CD14-positive monocyte (primary cell): Measurements from ENCODE around the gene RIBC2. TPM values are rescaled to one million over a fixed set of nuclear protein-coding genes. Genes with fewer than 3 reads are reported as not detected.

Source experiments
- DNase-seq, 3 donors: peaks; one replicate each; pipeline ENCODE4 v3.0.0-alpha.2; 2011 to 2022
- H2AFZ ChIP-seq: 2 replicates; pipeline ENCODE4 v1.6.0; 2012; ENCODE audit warnings: mild to moderate bottlenecking, low read depth, low read length, inconsistent platforms; ENCODE audit not compliant: insufficient read depth, poor library complexity, severe bottlenecking
- H3K27ac ChIP-seq, 2 donors: 1 replicate in 1 of 2; 2 replicates in 1 of 2; pipeline ENCODE4 v1.5.1; 2012 to 2013; ENCODE audit warnings: low read length in 2 of 2, control low read depth in 1 of 2, inconsistent platforms in 1 of 2, low read depth in 1 of 2, mild to moderate bottlenecking in 1 of 2
- H3K27me3 ChIP-seq, 2 donors: one replicate each; pipeline versions ENCODE4 v1.6.0 to v1.6.1; 2011 to 2013; ENCODE audit warnings: low read length in 2 of 2; ENCODE audit not compliant: control insufficient read depth in 2 of 2, insufficient read depth in 2 of 2
- H3K36me3 ChIP-seq, 2 donors: replicated peaks in 1 of 2; 1 replicate in 1 of 2; 2 replicates in 1 of 2; pipeline versions ENCODE4 v1.5.1 to v1.6.1; 2012 to 2013; ENCODE audit warnings: low read length in 2 of 2, control low read depth in 1 of 2, inconsistent platforms in 1 of 2, mild to moderate bottlenecking in 1 of 2; ENCODE audit not compliant: insufficient read depth in 2 of 2, control insufficient read depth in 1 of 2
- H3K4me1 ChIP-seq, 2 donors: 1 replicate in 1 of 2; 2 replicates in 1 of 2; pipeline versions ENCODE4 v1.5.1 to v1.6.1; 2012 to 2013; ENCODE audit warnings: low read length in 2 of 2, control low read depth in 1 of 2, inconsistent platforms in 1 of 2, mild to moderate bottlenecking in 1 of 2, moderate library complexity in 1 of 2; ENCODE audit not compliant: insufficient read depth in 2 of 2, control insufficient read depth in 1 of 2
- H3K4me2 ChIP-seq: replicated peaks from 2 replicates; pipeline ENCODE3; 2012; ENCODE audit warnings: low read length, moderate library complexity, mild to moderate bottlenecking; ENCODE audit not compliant: poor library complexity, severe bottlenecking; ENCODE audit errors: extremely low read depth
- H3K4me3 ChIP-seq, 3 experiments: fragments of 200-600 bp in 1 of 3; sonication (generic) in 1 of 3; replicated peaks in 1 of 3; 1 replicate in 2 of 3; 2 replicates in 1 of 3; pipeline ENCODE4 v1.5.1; 2011 to 2013; ENCODE audit warnings: low read length in 3 of 3, mild to moderate bottlenecking in 3 of 3, control low read depth in 2 of 3, low read depth in 2 of 3, inconsistent platforms in 1 of 3, moderate library complexity in 1 of 3
- H3K79me2 ChIP-seq: 2 replicates; pipeline ENCODE4 v1.6.0; 2012; ENCODE audit warnings: mild to moderate bottlenecking, control low read depth, inconsistent platforms, low read length, moderate library complexity; ENCODE audit not compliant: insufficient read depth
- H3K9ac ChIP-seq: 2 replicates; pipeline ENCODE4 v1.6.0; 2017; ENCODE audit warnings: low read length, mild to moderate bottlenecking; ENCODE audit not compliant: insufficient read depth, poor library complexity, severe bottlenecking
- H3K9me3 ChIP-seq, 2 donors: replicated peaks in 1 of 2; 1 replicate in 1 of 2; 2 replicates in 1 of 2; pipeline versions ENCODE4 v1.5.1 to v1.6.1; 2012 to 2013; ENCODE audit warnings: low read length in 2 of 2, control low read depth in 1 of 2; ENCODE audit not compliant: control insufficient read depth in 1 of 2, insufficient read depth in 1 of 2
- H4K20me1 ChIP-seq: 2 replicates; pipeline ENCODE4 v1.6.0; 2012; ENCODE audit warnings: mild to moderate bottlenecking, low read length, control low read depth, moderate library complexity; ENCODE audit not compliant: insufficient read depth
- H3K27ac Mint-ChIP-seq, 7 donors: one replicate each; pipeline ENCODE4 v1.8.0; 2020; ENCODE audit warnings: mild to moderate bottlenecking in 7 of 7, mixed read lengths in 7 of 7, moderate library complexity in 6 of 7, inconsistent platforms in 2 of 7
- H3K27me3 Mint-ChIP-seq, 3 donors: one replicate each; pipeline ENCODE4 v1.8.0; 2021 to 2022; ENCODE audit warnings: low read depth in 3 of 3, mild to moderate bottlenecking in 3 of 3, mixed read lengths in 3 of 3, moderate library complexity in 3 of 3, inconsistent platforms in 1 of 3
- H3K36me3 Mint-ChIP-seq, 2 donors: one replicate each; pipeline ENCODE4 v1.8.0; 2020; ENCODE audit warnings: mixed read lengths in 2 of 2, inconsistent platforms in 1 of 2, mild to moderate bottlenecking in 1 of 2
- H3K4me1 Mint-ChIP-seq: one replicate; pipeline ENCODE4 v1.8.0; 2020; ENCODE audit warnings: mild to moderate bottlenecking, mixed read lengths
- H3K4me3 Mint-ChIP-seq, 2 donors: one replicate each; pipeline ENCODE4 v1.8.0; 2020; ENCODE audit warnings: mild to moderate bottlenecking in 2 of 2, mixed read lengths in 2 of 2, moderate library complexity in 1 of 2
- H3K9me3 Mint-ChIP-seq, 7 donors: one replicate each; pipeline ENCODE4 v1.8.0; 2020 to 2022; ENCODE audit warnings: mixed read lengths in 7 of 7, mild to moderate bottlenecking in 6 of 7, moderate library complexity in 6 of 7, inconsistent platforms in 2 of 7
- WGBS: methylation state at CpG from one replicate; pipeline ENCODE4 v1.1.5; 2013; ENCODE audit warnings: missing lambda C conversion rate; ENCODE audit not compliant: insufficient coverage; 5-methylcytosine and 5-hydroxymethylcytosine counted together
- intact Hi-C, 2 donors: fragments of 100-400 bp; cut with micrococcal nuclease; formaldehyde crosslinking; loops; one replicate each; pipeline versions ENCODE4 v1.15.0 to v1.15.1; 2023
- polyA plus RNA-seq, 3 donors: library from polyadenylated mRNA; depleted of rRNA in 1 of 3; unstranded in 2 of 3; stranded (reverse) in 1 of 3; fragments of 300-500 nt in 2 of 3; fragments of >200 nt in 1 of 3; fragmentation: Illumina TruSeq in 2 of 3; gene quantifications; 1 replicate in 2 of 3; 2 replicates in 1 of 3; pipeline ENCODE4 v1.2.3, GENCODE V29; 2012 to 2021
- TF ChIP-seq, protein P1 (sequence below): fragments of 200-600 bp; IDR thresholded peaks from one replicate; pipeline ENCODE4 v1.8.0; 2022; ENCODE audit warnings: antibody characterized with exemption, mild to moderate bottlenecking

RIBC2 gene
- polyA plus RNA-seq, 3 donors: not detected

DNA sequence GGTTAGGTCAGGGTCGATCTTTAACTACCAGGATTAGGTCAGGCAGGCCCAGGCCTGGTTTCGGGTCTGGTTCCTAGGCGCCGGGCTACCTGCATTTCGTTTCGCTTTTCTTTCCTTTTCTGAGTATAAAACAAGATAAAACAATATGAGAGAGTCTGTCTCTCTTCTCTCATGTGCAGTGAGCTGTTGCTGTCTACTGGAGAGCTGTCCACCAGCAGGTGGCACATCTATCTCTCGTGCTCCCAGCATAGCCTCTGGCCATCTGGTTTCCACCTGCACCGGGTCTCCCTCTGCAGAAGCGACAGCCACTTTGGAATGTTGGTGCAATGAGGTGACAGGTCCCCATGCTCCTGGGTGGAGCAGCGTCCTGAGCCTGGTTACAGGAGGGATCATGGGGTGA lies 27.6 kb downstream of the RIBC2 start:
- intact Hi-C loops: no loop called here

DNA sequence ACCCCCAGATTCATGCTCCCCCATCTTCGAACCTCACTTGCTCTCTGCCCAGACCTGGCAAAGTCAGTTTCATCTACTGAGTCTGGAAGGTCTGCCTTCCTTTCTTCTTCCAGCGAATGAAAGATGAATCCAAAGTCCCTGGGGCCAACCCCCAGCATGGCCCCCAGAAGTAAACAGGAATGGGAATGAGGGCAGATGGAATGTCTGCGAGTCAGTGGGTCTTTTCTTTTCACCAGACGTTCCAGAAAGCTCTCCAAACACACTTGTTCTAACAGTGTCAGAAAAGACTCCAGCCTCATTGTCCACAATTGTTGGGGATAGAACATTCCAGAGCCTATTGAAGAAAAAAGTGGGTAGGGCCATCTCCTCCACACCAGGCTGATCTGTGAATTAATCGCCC lies 28.6 kb downstream of the RIBC2 start:
- Histone ChIP-seq H2AFZ (no peak overlapping the region), H3K79me2 (no peaks in the 10 kb centered on the region), H3K9ac (no peak overlapping the region), H3K27ac (no peak overlapping the region), H3K4me2 (no peak overlapping the region), H3K36me3 (no peaks in the 10 kb centered on the region), H3K9me3 (no peaks in the 10 kb centered on the region), H3K27me3 (no peaks in the 10 kb centered on the region), H3K4me3 (no peak overlapping the region), H3K4me1 (no peaks in the 10 kb centered on the region), H4K20me1 (no peaks in the 10 kb centered on the region)
- Mint-ChIP-seq H3K27ac (no peak overlapping the region), H3K27me3 (peaks cover 15 to 34% (median 28%) of the 10 kb centered on the region in 3 donors), H3K9me3 (peaks cover 0 to 2% (median 0%) of the 10 kb centered on the region in 7 donors), H3K4me3 (no peak overlapping the region), H3K4me1 (peaks cover 19% of the 10 kb centered on the region), H3K36me3 (no peaks in the 10 kb centered on the region)
- 100% methylated on average over 1 of the region's 5 CpGs for WGBS
- no peak for DNase-seq
- intact Hi-C loops: no loop called here
- TF ChIP-seq, protein P1, sequence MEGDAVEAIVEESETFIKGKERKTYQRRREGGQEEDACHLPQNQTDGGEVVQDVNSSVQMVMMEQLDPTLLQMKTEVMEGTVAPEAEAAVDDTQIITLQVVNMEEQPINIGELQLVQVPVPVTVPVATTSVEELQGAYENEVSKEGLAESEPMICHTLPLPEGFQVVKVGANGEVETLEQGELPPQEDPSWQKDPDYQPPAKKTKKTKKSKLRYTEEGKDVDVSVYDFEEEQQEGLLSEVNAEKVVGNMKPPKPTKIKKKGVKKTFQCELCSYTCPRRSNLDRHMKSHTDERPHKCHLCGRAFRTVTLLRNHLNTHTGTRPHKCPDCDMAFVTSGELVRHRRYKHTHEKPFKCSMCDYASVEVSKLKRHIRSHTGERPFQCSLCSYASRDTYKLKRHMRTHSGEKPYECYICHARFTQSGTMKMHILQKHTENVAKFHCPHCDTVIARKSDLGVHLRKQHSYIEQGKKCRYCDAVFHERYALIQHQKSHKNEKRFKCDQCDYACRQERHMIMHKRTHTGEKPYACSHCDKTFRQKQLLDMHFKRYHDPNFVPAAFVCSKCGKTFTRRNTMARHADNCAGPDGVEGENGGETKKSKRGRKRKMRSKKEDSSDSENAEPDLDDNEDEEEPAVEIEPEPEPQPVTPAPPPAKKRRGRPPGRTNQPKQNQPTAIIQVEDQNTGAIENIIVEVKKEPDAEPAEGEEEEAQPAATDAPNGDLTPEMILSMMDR: no peak

More for the DNA sequence above, 27.6 kb downstream of the RIBC2 start:
- Histone ChIP-seq H3K9me3 (no peaks in the 10 kb centered on the region), H3K36me3 (no peaks in the 10 kb centered on the region), H3K4me2 (no peak overlapping the region), H3K4me1 (no peaks in the 10 kb centered on the region), H2AFZ (no peak overlapping the region), H3K27me3 (no peaks in the 10 kb centered on the region), H4K20me1 (no peaks in the 10 kb centered on the region), H3K4me3 (no peak overlapping the region), H3K27ac (no peak overlapping the region), H3K9ac (no peak overlapping the region), H3K79me2 (no peaks in the 10 kb centered on the region)
- 19% methylated on average over 4 of the region's 10 CpGs for WGBS
- TF ChIP-seq, protein P1: peak; percentile 33
- peaks cover 0 to 2% (median 0%) of the 10 kb centered on the region in 7 donors for H3K9me3 Mint-ChIP-seq
- peak overlapping the region; percentile 66 to 88 for H3K4me3 Mint-ChIP-seq
- H3K27ac Mint-ChIP-seq: peak overlapping the region in 1 of 7 donors; percentile 23
- H3K27me3 Mint-ChIP-seq: peaks cover 15 to 34% (median 26%) of the 10 kb centered on the region in 3 donors
- peaks cover 19% of the 10 kb centered on the region for H3K4me1 Mint-ChIP-seq
- H3K36me3 Mint-ChIP-seq: no peaks in the 10 kb centered on the region
- DNase-seq: no peak
